Caco-2 (cell line): ENCODE results near the gene IL31. TPM values are rescaled to one million over a fixed set of nuclear protein-coding genes. Genes with fewer than 3 reads are reported as not detected.

Experiments used
- Bru-seq: library from RNA; stranded (reverse); fragments of 400-500 nt; gene quantifications from one replicate; lab custom pipeline; 2021; lab: Mats Ljungman, UMichigan
- BruChase-seq, 2 experiments: library from RNA; stranded (reverse); fragments of 400-500 nt; gene quantifications; one replicate each; lab custom pipeline; 2021; lab: Mats Ljungman, UMichigan
- BruUV-seq: library from RNA; stranded (reverse); fragments of 400-500 nt; replicated peaks from 2 replicates; lab custom pipeline; 2021; lab: Mats Ljungman, UMichigan
- CTCF ChIA-PET: fragments of 300-600 bp; sonication (Branson Sonifier 250); formaldehyde crosslinking; loops from one replicate; lab custom pipeline; 2022; ENCODE audit warnings: antibody characterized with exemption; lab: Charles Lee
- POLR2A ChIA-PET: fragments of 300-600 bp; sonication (Branson Sonifier 250); formaldehyde crosslinking; loops from one replicate; lab custom pipeline; 2022; ENCODE audit warnings: antibody characterized with exemption; lab: Charles Lee
- DNase-seq, 2 experiments: peaks; one replicate each; pipeline versions ENCODE4 v3.0.0 to v3.0.0-alpha.2; 2020 to 2022
- H3K27me3 ChIP-seq: replicated peaks from 2 replicates; pipeline ENCODE4 v1.6.0; 2011; ENCODE audit warnings: low read length; ENCODE audit not compliant: control insufficient read depth, insufficient read depth
- H3K36me3 ChIP-seq: 2 replicates; pipeline ENCODE4 v1.5.1; 2011; ENCODE audit warnings: low read length; ENCODE audit not compliant: control insufficient read depth, insufficient read depth
- H3K4me1 ChIP-seq: fragments of 250-450 bp; sonication (Bioruptor Pico); 2 replicates; pipeline ENCODE4 v1.5.1; 2020; ENCODE audit warnings: mild to moderate bottlenecking
- H3K4me3 ChIP-seq: 2 replicates; pipeline ENCODE4 v1.5.1; 2011; ENCODE audit warnings: low read depth, mild to moderate bottlenecking, control low read depth, low read length
- H3K9me3 ChIP-seq: fragments of 250-450 bp; sonication (Bioruptor Pico); 2 replicates; pipeline ENCODE4 v1.5.1; 2020; ENCODE audit warnings: mild to moderate bottlenecking, moderate library complexity
- H3K27ac Mint-ChIP-seq: one replicate; pipeline ENCODE4 v1.8.0; 2022; ENCODE audit warnings: mixed read lengths; ENCODE audit not compliant: unreplicated experiment
- H3K27me3 Mint-ChIP-seq: one replicate; pipeline ENCODE4 v1.8.0; 2022; ENCODE audit warnings: mixed read lengths; ENCODE audit not compliant: insufficient read depth, unreplicated experiment
- H3K36me3 Mint-ChIP-seq: one replicate; pipeline ENCODE4 v1.8.0; 2022; ENCODE audit warnings: mild to moderate bottlenecking, mixed read lengths; ENCODE audit not compliant: insufficient read depth, unreplicated experiment
- H3K4me1 Mint-ChIP-seq: one replicate; pipeline ENCODE4 v1.8.0; 2022; ENCODE audit warnings: low read depth, mixed read lengths; ENCODE audit not compliant: unreplicated experiment
- H3K4me3 Mint-ChIP-seq: one replicate; pipeline ENCODE4 v1.8.0; 2022; ENCODE audit warnings: mild to moderate bottlenecking, moderate library complexity, mixed read lengths; ENCODE audit not compliant: unreplicated experiment
- H3K9me3 Mint-ChIP-seq: one replicate; pipeline ENCODE4 v1.8.0; 2022; ENCODE audit warnings: mixed read lengths; ENCODE audit not compliant: unreplicated experiment
- intact Hi-C: fragments of 100-400 bp; cut with micrococcal nuclease; formaldehyde crosslinking; loops from one replicate; pipeline ENCODE4 v1.10.0; 2022; ENCODE audit not compliant: unreplicated experiment
- long read RNA-seq: library from polyadenylated mRNA; stranded (forward); transcript quantifications from one replicate; pipeline ENCODE4 v2.0.0, GENCODE V29; 2022
- total RNA-seq: library from RNA; stranded (reverse); gene quantifications from 2 replicates; pipeline ENCODE4 v1.2.3, GENCODE V29; 2022
- TF ChIP-seq, protein P1 (sequence below), 2 experiments: fragments of 200-600 bp in 1 of 2; IDR thresholded peaks; 1 replicate in 1 of 2; 2 replicates in 1 of 2; pipeline versions ENCODE4 v1.5.1 to v1.8.0; 2011 to 2022; ENCODE audit warnings: antibody characterized with exemption in 1 of 2, control low read depth in 1 of 2, inconsistent platforms in 1 of 2, low read depth in 1 of 2, low read length in 1 of 2, mild to moderate bottlenecking in 1 of 2, moderate library complexity in 1 of 2; ENCODE audit not compliant: insufficient read depth in 1 of 2, severe bottlenecking in 1 of 2, unreplicated experiment in 1 of 2

IL31 gene
- total RNA-seq (not detected in 2 replicates), Bru-seq, nascent RNA (percentile 9 among the genes with signal in this experiment), BruChase-seq, experiment 1, labeled RNA remaining after a 2-hour chase (not detected), BruChase-seq, experiment 2, labeled RNA remaining after a 6-hour chase (not detected)
- long read RNA-seq: 0 reads

DNA sequence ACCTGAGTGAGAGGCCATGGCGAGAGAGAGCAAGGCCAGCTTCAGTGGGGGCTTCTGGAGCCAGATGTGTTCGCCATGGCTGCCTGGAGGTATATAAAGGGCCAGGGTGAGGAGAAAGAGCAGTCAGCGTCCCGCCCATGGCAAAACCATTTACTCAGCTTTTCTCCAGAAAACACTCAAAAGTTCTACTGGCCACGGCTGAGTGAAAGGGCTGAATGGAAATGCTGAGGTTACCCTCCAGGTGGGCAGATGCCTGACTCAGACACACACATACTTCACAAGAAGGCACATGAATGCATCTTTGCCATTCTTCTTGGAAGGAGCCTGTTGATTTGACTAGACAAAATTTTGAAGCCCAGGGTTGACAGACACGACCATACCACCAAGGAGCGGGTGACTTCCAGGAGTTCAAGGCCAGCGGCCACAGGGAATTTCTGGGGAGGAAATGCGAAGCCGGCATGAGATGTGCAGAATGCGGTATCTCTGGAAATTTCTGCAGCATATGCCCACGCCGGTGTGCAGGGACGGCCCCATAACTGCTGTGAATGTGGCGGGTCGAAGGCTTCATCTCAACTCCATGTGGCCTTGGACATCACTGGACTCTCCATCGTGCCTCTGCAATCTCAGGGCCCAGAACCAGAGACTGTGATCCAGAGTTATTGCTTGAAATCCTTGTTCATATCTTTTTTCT is at the start of gene IL31:
Gene IL31 (minus strand): TSS at position 67 of the 691 bp plus-strand sequence. CDS start 49 bp downstream, at position 18.
- Mint-ChIP-seq H3K9me3 (no peaks in the 10 kb centered on the region), H3K4me1 (peaks cover 8% of the 10 kb centered on the region), H3K4me3 (no peak within 1 kb of the TSS), H3K27me3 (no peaks in the 10 kb centered on the region), H3K36me3 (no peaks in the 10 kb centered on the region), H3K27ac (no peak within 1 kb of the TSS)
- no peak for DNase-seq
- BruUV-seq: no TSS peak
- H3K27me3 ChIP-seq: no peaks in the 10 kb centered on the region
- POLR2A ChIA-PET: no interaction called here
- H3K9me3 ChIP-seq: no peaks in the 10 kb centered on the region
- TF ChIP-seq, protein P1, sequence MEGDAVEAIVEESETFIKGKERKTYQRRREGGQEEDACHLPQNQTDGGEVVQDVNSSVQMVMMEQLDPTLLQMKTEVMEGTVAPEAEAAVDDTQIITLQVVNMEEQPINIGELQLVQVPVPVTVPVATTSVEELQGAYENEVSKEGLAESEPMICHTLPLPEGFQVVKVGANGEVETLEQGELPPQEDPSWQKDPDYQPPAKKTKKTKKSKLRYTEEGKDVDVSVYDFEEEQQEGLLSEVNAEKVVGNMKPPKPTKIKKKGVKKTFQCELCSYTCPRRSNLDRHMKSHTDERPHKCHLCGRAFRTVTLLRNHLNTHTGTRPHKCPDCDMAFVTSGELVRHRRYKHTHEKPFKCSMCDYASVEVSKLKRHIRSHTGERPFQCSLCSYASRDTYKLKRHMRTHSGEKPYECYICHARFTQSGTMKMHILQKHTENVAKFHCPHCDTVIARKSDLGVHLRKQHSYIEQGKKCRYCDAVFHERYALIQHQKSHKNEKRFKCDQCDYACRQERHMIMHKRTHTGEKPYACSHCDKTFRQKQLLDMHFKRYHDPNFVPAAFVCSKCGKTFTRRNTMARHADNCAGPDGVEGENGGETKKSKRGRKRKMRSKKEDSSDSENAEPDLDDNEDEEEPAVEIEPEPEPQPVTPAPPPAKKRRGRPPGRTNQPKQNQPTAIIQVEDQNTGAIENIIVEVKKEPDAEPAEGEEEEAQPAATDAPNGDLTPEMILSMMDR (IDR thresholded peaks at IDR 0.05; ENCODE audit: insufficient read depth in 1 of 2, low read depth in 1 of 2, low read length in 1 of 2, severe bottlenecking in 1 of 2, unreplicated experiment in 1 of 2): no peak
- H3K4me3 ChIP-seq: no peak within 1 kb of the TSS
- intact Hi-C loops: no loop called here
- H3K36me3 ChIP-seq: no peaks in the 10 kb centered on the region
- CTCF ChIA-PET: no interaction called here
- peaks cover 7% of the 10 kb centered on the region; the same call in 1 of the 2 replicates for H3K4me1 ChIP-seq

DNA sequence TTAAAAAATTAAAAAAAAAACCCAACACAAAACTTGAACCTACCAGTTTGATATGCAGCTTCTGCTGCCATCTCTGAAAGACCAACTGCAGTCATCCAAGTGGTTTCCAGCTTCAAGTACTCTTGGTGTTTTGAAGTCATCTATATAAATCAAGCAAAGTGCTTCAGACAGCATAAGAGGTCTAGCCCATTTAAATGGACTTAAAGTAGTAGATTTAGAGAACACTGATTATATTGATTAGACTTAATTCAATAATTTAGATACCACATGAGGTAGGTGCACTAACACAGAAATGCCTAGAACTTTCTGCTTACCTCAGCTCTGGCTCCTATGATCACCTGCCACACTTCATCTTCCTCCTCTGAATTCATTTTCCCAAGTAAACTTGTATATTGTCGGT is 42.4 kb upstream of the IL31 start:
- H3K36me3 ChIP-seq: peaks cover 3% of the 10 kb centered on the region

DNA sequence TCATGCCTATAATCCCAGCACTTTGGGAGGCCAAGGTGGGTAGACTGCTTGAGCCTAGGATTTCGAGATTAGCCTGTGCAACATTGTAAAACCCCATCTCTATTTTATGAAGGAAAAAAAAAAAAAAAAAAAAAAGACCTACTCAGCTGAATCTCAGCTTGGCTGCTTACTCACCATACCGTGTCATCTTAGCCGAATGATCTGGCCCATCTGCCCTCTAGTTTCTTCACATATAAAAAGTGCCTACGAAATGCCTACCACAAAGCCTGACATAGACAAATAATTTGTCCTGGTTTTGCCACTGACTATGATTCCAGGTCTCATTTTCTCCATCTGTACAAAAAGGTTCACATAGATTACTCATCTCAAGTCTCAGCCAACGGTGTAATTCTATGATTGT is 41.8 kb upstream of the IL31 start:
- DNase-seq: no peak
- H3K27me3 Mint-ChIP-seq: no peaks in the 10 kb centered on the region
- no peak overlapping the region for H3K27ac Mint-ChIP-seq
- POLR2A ChIA-PET: interaction anchor here (0.6 kb wide), 1 partner anchor 12 kb away, joined by 7 read pairs; the partner anchor contains the start of gene B3GNT4
- no peaks in the 10 kb centered on the region for H3K4me1 Mint-ChIP-seq
- peaks cover 94% of the 10 kb centered on the region for H3K36me3 Mint-ChIP-seq
- H3K9me3 ChIP-seq: no peaks in the 10 kb centered on the region; the same call in 1 of the 2 replicates
- TF ChIP-seq, protein P1 (IDR thresholded peaks at IDR 0.05; ENCODE audit: insufficient read depth in 1 of 2, low read depth in 1 of 2, low read length in 1 of 2, severe bottlenecking in 1 of 2, unreplicated experiment in 1 of 2): no peak
- intact Hi-C loops: no loop called here
- H3K9me3 Mint-ChIP-seq: no peaks in the 10 kb centered on the region
- H3K4me3 ChIP-seq: no peak overlapping the region
- H3K36me3 ChIP-seq: peaks cover 3% of the 10 kb centered on the region
- H3K27me3 ChIP-seq: no peaks in the 10 kb centered on the region
- H3K4me3 Mint-ChIP-seq: no peak overlapping the region
- H3K4me1 ChIP-seq: no peaks in the 10 kb centered on the region
- CTCF ChIA-PET: no interaction called here
- no TSS peak for BruUV-seq

More for the DNA sequence above, 42.4 kb upstream of the IL31 start:
- POLR2A ChIA-PET: no interaction called here
- no TSS peak for BruUV-seq
- no peak for DNase-seq
- CTCF ChIA-PET: no interaction called here
- Mint-ChIP-seq H3K27ac (no peak overlapping the region), H3K36me3 (peaks cover 95% of the 10 kb centered on the region), H3K4me1 (no peaks in the 10 kb centered on the region), H3K27me3 (no peaks in the 10 kb centered on the region), H3K9me3 (no peaks in the 10 kb centered on the region), H3K4me3 (no peak overlapping the region)
- Histone ChIP-seq H3K9me3 (no peaks in the 10 kb centered on the region; the same call in 1 of the 2 replicates), H3K4me3 (no peak overlapping the region), H3K4me1 (no peaks in the 10 kb centered on the region), H3K27me3 (no peaks in the 10 kb centered on the region)
- TF ChIP-seq, protein P1 (IDR thresholded peaks at IDR 0.05; ENCODE audit: insufficient read depth in 1 of 2, low read depth in 1 of 2, low read length in 1 of 2, severe bottlenecking in 1 of 2, unreplicated experiment in 1 of 2): no peak
- intact Hi-C loops: no loop called here
